ENCODE data around the gene HYAL3.
"Not testable (repeated sequence)": the region's sequence is repeated elsewhere in the genome, so short reads cannot be mapped to it uniquely, and the experiment has no call there.

The HYAL3 gene

DNA sequence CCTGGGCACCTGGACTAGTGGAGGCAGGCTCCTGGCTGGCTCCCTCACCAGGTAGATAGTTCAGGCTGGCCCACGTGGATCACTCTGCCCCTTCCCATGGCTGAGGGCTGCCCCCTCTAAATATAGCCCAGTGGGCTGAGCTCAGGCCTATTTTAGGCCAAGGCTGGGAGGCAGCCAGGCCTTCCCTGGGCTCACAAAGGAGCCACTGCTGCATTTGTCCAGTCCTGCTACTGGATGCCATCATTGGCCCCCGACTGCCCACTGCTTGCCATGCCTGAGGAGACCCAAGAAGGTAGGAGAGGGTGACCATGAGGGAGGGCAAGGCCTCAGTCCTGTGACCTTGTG lies 20.4 kb downstream of the HYAL3 start, which contains the start of gene LSMEM2:
Gene LSMEM2 (plus strand): TSS at position 208 of the 345 bp plus-strand sequence. CDS start 27 bp downstream, at position 235.
- Histone ChIP-seq H3K9ac (ENCODE audit: low read depth, low read length) (no peak within 1 kb of the TSS), H3K27me3 (ENCODE audit: insufficient read depth, low read length) (peaks cover 42% of the 10 kb centered on the region), H3K9me3 (ENCODE audit: insufficient read depth, low read depth, low read length) (no peaks in the 10 kb centered on the region), H3K27ac (ENCODE audit: low read length) (no peak within 1 kb of the TSS), H3K36me3 (ENCODE audit: insufficient read depth, low read depth, low read length) (no peaks in the 10 kb centered on the region), H3K4me3 (ENCODE audit: low read length) (no peak within 1 kb of the TSS), H3K4me1 (ENCODE audit: insufficient read depth, low read length) (no peaks in the 10 kb centered on the region)

DNA sequence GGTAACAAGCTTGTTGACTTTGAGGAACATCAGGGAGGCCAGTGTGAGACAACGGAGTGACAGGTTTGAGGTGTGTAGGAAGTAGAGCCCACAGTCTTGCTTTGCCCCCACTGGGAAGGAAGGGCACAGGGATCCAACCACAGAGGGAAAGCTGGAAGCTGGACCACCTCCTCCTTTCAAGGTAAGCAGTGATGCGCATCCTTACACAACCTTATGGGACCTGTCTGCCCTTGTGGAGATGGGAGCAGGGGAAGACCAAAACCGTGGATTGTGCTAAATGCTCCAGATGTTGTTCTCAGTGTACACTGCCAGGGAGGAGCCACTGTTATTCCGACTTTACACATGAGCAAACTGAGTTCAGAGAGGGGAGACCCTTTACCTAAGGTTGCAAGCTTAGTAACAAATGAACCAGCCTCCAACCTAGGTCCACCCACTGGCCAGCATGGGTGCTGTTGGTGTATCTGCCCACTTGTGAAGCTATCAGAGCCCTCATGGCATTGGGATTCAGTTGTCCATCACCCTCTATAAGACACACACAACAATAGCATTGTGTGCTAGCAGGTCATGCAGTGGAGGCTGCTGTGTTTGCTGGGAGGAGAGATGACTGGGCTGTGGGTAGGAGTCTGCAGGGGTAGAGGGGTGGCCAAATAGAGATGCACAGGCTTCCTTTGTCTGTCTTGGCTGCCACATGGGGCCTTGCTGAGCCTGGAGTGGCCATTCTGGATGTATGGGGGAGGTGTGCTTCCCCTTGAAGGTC lies 20.9 kb downstream of the HYAL3 start:
- H3K27ac ChIP-seq (ENCODE audit: low read length): no peak overlapping the region
- no peak overlapping the region for H3K9ac ChIP-seq (ENCODE audit: low read depth, low read length)
- no peaks in the 10 kb centered on the region for H3K36me3 ChIP-seq (ENCODE audit: insufficient read depth, low read depth, low read length)
- no peaks in the 10 kb centered on the region for H3K9me3 ChIP-seq (ENCODE audit: insufficient read depth, low read depth, low read length)
- H3K4me3 ChIP-seq (ENCODE audit: low read length): no peak overlapping the region
- H3K27me3 ChIP-seq (ENCODE audit: insufficient read depth, low read length): peaks cover 48% of the 10 kb centered on the region
- no peaks in the 10 kb centered on the region for H3K4me1 ChIP-seq (ENCODE audit: insufficient read depth, low read length)

DNA sequence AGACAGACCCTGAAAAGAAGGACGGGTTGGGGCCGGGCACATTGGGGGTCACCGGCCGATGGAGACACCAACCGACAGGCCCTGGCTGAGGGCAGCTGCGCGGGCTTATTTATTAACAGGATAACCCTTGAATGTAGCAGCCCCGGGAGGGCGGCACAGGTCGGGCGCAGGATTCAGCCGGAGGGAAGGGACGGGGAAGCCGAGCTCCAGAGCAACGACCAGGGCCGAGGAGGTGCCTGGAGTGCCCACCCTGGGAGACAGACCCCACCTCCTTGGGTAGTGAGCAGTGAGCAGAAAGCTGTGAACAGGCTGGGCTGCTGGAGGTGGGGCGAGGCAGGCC lies 22.5 kb downstream of the HYAL3 start:
- Histone ChIP-seq H3K36me3 (ENCODE audit: insufficient read depth, low read depth, low read length) (no peaks in the 10 kb centered on the region), H3K9me3 (ENCODE audit: insufficient read depth, low read depth, low read length) (no peaks in the 10 kb centered on the region), H3K27me3 (ENCODE audit: insufficient read depth, low read length) (peaks cover 52% of the 10 kb centered on the region), H3K27ac (ENCODE audit: low read length) (no peak overlapping the region), H3K9ac (ENCODE audit: low read depth, low read length) (no peak overlapping the region), H3K4me3 (ENCODE audit: low read length) (no peak overlapping the region), H3K4me1 (ENCODE audit: insufficient read depth, low read length) (no peaks in the 10 kb centered on the region)

DNA sequence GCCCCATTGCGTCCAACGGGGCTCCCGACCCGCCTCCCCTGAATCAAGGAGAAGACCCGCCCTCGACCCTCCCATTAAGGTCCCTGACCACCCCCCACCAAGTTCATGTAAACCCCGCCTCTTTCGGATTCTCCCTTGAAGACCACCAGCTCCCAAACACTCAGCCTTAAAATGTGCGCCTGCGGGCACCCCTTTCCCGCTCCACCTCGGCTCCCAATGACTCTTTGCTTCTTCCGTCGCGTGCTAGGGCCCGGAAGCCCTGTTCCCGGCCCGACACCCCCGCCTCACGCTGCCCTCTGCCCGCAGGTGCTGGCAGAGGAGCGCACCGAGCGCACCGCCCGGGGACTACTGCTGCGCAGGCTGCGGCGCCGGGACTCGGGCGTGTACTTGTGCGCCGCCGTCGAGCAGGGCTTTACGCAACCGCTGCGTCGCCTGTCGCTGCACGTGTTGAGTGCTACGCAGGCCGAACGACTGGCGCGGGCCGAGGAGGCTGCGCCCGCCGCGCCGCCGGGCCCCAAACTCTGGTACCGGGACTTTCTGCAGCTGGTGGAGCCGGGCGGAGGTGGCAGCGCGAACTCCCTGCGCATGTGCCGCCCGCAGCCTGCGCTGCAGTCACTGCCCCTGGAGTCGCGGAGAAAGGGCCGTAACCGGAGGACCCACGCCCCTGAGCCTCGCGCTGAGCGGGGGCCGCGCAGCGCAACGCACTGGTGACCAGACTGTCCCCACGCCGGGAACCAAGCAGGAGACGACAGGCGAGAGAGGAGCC lies 23.0 kb downstream of the HYAL3 start:
- no peaks in the 10 kb centered on the region for H3K36me3 ChIP-seq (ENCODE audit: insufficient read depth, low read depth, low read length)
- H3K4me1 ChIP-seq (ENCODE audit: insufficient read depth, low read length): no peaks in the 10 kb centered on the region
- no peak overlapping the region for H3K4me3 ChIP-seq (ENCODE audit: low read length)
- H3K9me3 ChIP-seq (ENCODE audit: insufficient read depth, low read depth, low read length): no peaks in the 10 kb centered on the region
- no peak overlapping the region for H3K27ac ChIP-seq (ENCODE audit: low read length)
- no peak overlapping the region for H3K9ac ChIP-seq (ENCODE audit: low read depth, low read length)
- H3K27me3 ChIP-seq (ENCODE audit: insufficient read depth, low read length): peaks cover 52% of the 10 kb centered on the region

DNA sequence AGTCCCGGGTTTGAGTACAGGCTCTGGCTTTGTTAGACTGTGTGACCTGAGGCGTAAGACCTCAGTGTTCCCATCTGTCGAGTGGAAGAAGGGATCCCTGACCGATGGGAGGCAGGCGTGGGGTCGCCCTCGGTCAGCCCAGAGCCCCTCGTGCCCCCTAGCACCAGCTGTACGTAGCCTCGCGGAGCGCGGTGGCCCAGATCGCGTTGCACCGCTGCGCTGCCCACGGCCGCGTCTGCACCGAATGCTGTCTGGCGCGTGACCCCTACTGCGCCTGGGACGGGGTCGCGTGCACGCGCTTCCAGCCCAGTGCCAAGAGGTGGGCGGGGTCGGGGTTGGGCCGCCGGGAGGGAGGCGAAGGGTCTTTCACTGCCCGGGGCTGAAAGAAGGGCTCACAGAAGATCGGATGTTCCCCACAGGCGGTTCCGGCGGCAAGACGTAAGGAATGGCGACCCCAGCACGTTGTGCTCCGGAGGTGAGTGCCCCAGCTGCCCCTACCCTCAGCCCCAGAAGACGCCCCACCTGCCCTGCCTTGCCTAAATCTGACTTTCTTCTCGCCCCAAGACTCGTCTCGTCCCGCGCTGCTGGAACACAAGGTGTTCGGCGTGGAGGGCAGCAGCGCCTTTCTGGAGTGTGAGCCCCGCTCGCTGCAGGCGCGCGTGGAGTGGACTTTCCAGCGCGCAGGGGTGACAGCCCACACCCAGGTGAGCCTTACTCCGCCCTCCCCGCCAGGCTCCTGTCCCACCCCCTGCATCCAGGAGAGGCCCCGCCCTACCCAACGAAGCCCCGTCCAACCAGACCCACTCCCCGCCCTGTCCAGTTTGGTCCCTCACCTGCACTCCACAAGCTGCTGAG lies 23.8 kb downstream of the HYAL3 start:
- Histone ChIP-seq H3K4me3 (ENCODE audit: low read length) (peak overlapping the region; percentile 22; the same call in 1 of the 2 replicates), H3K36me3 (ENCODE audit: insufficient read depth, low read depth, low read length) (no peaks in the 10 kb centered on the region), H3K4me1 (ENCODE audit: insufficient read depth, low read length) (no peaks in the 10 kb centered on the region), H3K9ac (ENCODE audit: low read depth, low read length) (no peak overlapping the region), H3K9me3 (ENCODE audit: insufficient read depth, low read depth, low read length) (no peaks in the 10 kb centered on the region), H3K27me3 (ENCODE audit: insufficient read depth, low read length) (peaks cover 52% of the 10 kb centered on the region), H3K27ac (ENCODE audit: low read length) (no peak overlapping the region)

DNA sequence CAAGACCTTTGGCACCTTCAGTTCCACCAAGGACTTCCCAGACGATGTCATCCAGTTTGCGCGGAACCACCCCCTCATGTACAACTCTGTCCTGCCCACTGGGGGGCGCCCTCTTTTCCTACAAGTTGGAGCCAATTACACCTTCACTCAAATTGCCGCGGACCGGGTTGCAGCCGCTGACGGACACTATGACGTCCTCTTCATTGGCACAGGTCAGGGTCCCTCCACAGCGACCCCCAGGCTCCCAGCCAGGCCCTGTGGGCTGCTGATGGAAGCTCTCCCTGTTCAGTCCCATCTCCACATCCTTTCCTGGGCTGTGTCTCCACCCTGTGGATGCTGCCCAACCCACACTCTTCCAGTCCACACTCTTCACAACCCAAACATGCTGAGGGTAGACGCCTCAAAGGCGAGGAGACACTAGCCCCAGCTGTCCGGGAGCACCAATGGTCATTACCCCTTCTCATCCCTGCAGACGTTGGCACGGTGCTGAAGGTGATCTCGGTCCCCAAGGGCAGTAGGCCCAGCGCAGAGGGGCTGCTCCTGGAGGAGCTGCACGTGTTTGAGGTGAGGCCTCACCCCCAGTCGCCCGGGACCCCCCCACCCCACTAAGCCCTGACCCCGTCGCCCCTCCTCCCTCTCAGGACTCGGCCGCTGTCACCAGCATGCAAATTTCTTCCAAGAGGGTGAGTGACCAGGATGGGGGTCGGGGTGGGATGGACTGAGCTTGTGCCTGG lies 24.7 kb downstream of the HYAL3 start:
- Histone ChIP-seq H3K4me1 (ENCODE audit: insufficient read depth, low read length) (0 out of 2 replicates have a peak, but pooled peaks cover 3% of the 10 kb centered on the region), H3K9me3 (ENCODE audit: insufficient read depth, low read depth, low read length) (no peaks in the 10 kb centered on the region), H3K4me3 (ENCODE audit: low read length) (no peak overlapping the region; the same call in 1 of the 2 replicates), H3K27me3 (ENCODE audit: insufficient read depth, low read length) (peaks cover 52% of the 10 kb centered on the region), H3K27ac (ENCODE audit: low read length) (no peak overlapping the region), H3K36me3 (ENCODE audit: insufficient read depth, low read depth, low read length) (no peaks in the 10 kb centered on the region), H3K9ac (ENCODE audit: low read depth, low read length) (no peak overlapping the region)

DNA sequence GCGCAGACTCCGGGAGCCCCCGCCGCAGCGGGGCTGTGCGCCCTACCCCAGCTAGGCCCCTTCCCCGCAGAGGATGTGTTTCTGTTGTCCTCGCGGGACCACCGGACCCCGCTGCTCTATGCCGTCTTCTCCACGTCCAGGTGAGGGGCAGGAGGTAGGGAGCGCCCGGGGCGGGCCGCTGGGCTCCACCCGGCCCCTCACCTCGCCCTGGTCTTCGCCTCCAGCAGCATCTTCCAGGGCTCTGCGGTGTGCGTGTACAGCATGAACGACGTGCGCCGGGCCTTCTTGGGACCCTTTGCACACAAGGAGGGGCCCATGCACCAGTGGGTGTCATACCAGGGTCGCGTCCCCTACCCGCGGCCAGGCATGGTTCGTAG lies 25.5 kb downstream of the HYAL3 start:
- no peaks in the 10 kb centered on the region for H3K36me3 ChIP-seq (ENCODE audit: insufficient read depth, low read depth, low read length)
- 0 out of 2 replicates have a peak, but pooled peaks cover 7% of the 10 kb centered on the region for H3K4me1 ChIP-seq (ENCODE audit: insufficient read depth, low read length)
- H3K27me3 ChIP-seq (ENCODE audit: insufficient read depth, low read length): peaks cover 52% of the 10 kb centered on the region
- no peaks in the 10 kb centered on the region for H3K9me3 ChIP-seq (ENCODE audit: insufficient read depth, low read depth, low read length)
- H3K9ac ChIP-seq (ENCODE audit: low read depth, low read length): no peak overlapping the region
- H3K4me3 ChIP-seq (ENCODE audit: low read length): no peak overlapping the region
- H3K27ac ChIP-seq (ENCODE audit: low read length): no peak overlapping the region

DNA sequence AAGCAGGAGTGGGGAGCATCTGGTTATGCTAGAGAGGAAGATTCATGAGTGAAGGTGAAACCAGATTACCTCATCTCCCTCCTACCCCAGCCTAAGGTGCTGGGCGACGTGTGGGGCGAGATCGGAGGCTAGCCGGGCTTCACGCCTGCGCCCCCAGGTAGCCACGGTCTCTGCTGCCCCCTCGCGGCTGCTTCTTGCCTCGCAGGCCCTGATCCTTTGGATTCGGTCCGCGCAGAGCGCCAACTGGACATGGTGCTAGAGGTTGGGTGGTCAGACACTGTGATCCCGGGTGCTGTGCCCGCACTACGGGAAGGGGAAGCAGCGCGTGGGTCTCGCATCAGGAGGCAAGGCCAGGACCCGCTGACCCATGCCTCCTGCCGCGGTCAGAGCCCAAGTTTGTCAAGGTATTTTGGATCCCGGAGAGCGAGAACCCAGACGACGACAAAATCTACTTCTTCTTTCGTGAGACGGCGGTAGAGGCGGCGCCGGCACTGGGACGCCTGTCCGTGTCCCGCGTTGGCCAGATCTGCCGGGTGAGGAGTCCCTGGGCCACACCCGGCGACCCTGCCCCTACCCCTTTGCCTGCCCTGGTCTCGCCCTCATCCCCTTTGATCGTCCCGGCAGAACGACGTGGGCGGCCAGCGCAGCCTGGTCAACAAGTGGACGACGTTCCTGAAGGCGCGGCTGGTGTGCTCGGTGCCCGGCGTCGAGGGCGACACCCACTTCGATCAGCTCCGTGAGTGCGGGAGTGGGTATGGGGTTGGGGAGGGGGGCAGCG lies 26.1 kb downstream of the HYAL3 start:
- H3K4me1 ChIP-seq (ENCODE audit: insufficient read depth, low read length): 0 out of 2 replicates have a peak, but pooled peaks cover 10% of the 10 kb centered on the region

DNA sequence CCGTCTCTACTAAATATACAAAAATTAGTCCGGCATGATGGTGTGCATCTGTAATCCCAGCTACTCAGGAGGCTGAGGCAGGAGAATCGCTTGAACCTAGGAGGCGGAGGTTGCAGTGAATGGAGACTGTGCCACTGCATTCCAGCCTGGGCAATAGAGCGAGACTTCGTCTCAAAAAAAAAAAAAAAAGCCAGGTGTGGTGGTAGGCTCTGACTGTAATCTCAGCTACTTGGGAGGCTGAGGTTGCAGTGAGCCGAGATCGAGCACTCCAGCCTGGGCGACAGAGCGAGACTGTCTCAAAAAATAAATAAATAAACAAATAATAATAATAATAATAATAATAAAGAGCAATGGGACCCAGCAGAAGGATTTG lies 26.7 kb downstream of the HYAL3 start:
- not testable (repeated sequence) for H3K4me3 ChIP-seq (ENCODE audit: low read length); H3K27ac ChIP-seq (ENCODE audit: low read length); H3K36me3 ChIP-seq (ENCODE audit: insufficient read depth, low read depth, low read length); H3K9ac ChIP-seq (ENCODE audit: low read depth, low read length); H3K9me3 ChIP-seq (ENCODE audit: insufficient read depth, low read depth, low read length)
- peaks cover 44% of the 10 kb centered on the region for H3K27me3 ChIP-seq (ENCODE audit: insufficient read depth, low read length)
- H3K4me1 ChIP-seq (ENCODE audit: insufficient read depth, low read length): peaks cover 16% of the 10 kb centered on the region; the same call in 1 of the 2 replicates

More for the DNA sequence above, 26.1 kb downstream of the HYAL3 start:
- Histone ChIP-seq H3K9me3 (ENCODE audit: insufficient read depth, low read depth, low read length) (no peaks in the 10 kb centered on the region), H3K27ac (ENCODE audit: low read length) (no peak overlapping the region), H3K9ac (ENCODE audit: low read depth, low read length) (no peak overlapping the region), H3K4me3 (ENCODE audit: low read length) (peak overlapping the region; percentile 36; the same call in 1 of the 2 replicates), H3K27me3 (ENCODE audit: insufficient read depth, low read length) (peaks cover 48% of the 10 kb centered on the region), H3K36me3 (ENCODE audit: insufficient read depth, low read depth, low read length) (no peaks in the 10 kb centered on the region)

DNA sequence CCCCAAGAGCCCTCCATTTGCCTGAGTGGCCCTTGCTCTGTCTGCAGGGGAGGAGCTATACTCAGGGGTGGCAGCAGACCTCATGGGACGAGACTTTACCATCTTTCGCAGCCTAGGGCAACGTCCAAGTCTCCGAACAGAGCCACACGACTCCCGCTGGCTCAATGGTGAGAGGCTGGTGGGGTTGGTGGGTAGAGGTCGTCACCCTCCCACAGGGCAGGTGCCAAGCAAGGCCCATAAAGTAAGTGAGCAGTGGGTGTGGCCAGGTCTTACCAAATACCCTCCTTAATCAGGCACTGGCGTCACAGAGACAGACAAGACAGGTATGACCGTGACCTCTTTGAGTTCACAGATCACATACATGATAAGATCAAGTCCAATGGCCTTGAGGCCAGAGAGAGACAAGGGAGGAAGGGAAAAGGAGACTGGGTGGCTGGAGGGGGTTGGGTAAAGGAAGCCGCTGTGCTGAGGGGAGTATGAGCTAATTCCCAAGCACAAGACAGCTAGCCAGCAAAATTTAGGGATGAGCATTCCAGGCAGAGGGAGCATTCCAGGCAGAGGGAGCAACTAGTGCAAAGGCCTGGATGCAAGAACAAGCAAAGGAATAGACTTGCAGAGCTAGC lies 27.8 kb downstream of the HYAL3 start:
- Histone ChIP-seq H3K4me3 (ENCODE audit: low read length) (no peak overlapping the region), H3K9ac (ENCODE audit: low read depth, low read length) (no peak overlapping the region), H3K27ac (ENCODE audit: low read length) (no peak overlapping the region), H3K27me3 (ENCODE audit: insufficient read depth, low read length) (peaks cover 36% of the 10 kb centered on the region), H3K4me1 (ENCODE audit: insufficient read depth, low read length) (peaks cover 20% of the 10 kb centered on the region; the same call in 1 of the 2 replicates), H3K9me3 (ENCODE audit: insufficient read depth, low read depth, low read length) (no peaks in the 10 kb centered on the region), H3K36me3 (ENCODE audit: insufficient read depth, low read depth, low read length) (no peaks in the 10 kb centered on the region)
